Measurements from ENCODE around the gene NEGR1.

- TF ChIP-seq, protein P1, sequence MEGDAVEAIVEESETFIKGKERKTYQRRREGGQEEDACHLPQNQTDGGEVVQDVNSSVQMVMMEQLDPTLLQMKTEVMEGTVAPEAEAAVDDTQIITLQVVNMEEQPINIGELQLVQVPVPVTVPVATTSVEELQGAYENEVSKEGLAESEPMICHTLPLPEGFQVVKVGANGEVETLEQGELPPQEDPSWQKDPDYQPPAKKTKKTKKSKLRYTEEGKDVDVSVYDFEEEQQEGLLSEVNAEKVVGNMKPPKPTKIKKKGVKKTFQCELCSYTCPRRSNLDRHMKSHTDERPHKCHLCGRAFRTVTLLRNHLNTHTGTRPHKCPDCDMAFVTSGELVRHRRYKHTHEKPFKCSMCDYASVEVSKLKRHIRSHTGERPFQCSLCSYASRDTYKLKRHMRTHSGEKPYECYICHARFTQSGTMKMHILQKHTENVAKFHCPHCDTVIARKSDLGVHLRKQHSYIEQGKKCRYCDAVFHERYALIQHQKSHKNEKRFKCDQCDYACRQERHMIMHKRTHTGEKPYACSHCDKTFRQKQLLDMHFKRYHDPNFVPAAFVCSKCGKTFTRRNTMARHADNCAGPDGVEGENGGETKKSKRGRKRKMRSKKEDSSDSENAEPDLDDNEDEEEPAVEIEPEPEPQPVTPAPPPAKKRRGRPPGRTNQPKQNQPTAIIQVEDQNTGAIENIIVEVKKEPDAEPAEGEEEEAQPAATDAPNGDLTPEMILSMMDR (IDR thresholded peaks at IDR 0.05): no peak
- no peak for TF ChIP-seq FOXJ3 (CRISPR knock-in tag; IDR thresholded peaks at IDR 0.05; ENCODE audit: borderline replicate concordance)
- TF ChIP-seq PREB (CRISPR knock-in tag; IDR thresholded peaks at IDR 0.05; ENCODE audit: borderline replicate concordance): no peak
- no peak for TF ChIP-seq IRF2 (CRISPR knock-in tag; IDR thresholded peaks at IDR 0.05; ENCODE audit: borderline replicate concordance, low read depth)
- no peak for TF ChIP-seq CBFB (CRISPR knock-in tag; IDR thresholded peaks at IDR 0.05; ENCODE audit: low read depth)
- TF ChIP-seq USF1 (CRISPR knock-in tag; IDR thresholded peaks at IDR 0.05): no peak
- no peak for TF ChIP-seq CREB1 (CRISPR knock-in tag; IDR thresholded peaks at IDR 0.05)
- TF ChIP-seq, protein P2, sequence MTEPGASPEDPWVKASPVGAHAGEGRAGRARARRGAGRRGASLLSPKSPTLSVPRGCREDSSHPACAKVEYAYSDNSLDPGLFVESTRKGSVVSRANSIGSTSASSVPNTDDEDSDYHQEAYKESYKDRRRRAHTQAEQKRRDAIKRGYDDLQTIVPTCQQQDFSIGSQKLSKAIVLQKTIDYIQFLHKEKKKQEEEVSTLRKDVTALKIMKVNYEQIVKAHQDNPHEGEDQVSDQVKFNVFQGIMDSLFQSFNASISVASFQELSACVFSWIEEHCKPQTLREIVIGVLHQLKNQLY (CRISPR knock-in tag; IDR thresholded peaks at IDR 0.05): no peak
- TF ChIP-seq ETV6 (CRISPR knock-in tag; IDR thresholded peaks at IDR 0.05): no peak
These were observed 3.9 kb downstream of the NEGR1 start for GRCh38 chr1:72278461-72278860.
